Astrocyte of the hippocampus (primary cell): ENCODE data around the gene PLIN3.
A peak's percentile ranks its signal among the peaks of the same experiment; 100 is the strongest.
"Not testable (repeated sequence)": the region's sequence is repeated elsewhere in the genome, so short reads cannot be mapped to it uniquely, and the experiment has no call there.

ENCODE experiments used
- DNase-seq: peaks from one replicate; pipeline ENCODE4 v3.0.0; 2011; ENCODE audit warnings: low read depth, low spot score

PLIN3 gene

DNA sequence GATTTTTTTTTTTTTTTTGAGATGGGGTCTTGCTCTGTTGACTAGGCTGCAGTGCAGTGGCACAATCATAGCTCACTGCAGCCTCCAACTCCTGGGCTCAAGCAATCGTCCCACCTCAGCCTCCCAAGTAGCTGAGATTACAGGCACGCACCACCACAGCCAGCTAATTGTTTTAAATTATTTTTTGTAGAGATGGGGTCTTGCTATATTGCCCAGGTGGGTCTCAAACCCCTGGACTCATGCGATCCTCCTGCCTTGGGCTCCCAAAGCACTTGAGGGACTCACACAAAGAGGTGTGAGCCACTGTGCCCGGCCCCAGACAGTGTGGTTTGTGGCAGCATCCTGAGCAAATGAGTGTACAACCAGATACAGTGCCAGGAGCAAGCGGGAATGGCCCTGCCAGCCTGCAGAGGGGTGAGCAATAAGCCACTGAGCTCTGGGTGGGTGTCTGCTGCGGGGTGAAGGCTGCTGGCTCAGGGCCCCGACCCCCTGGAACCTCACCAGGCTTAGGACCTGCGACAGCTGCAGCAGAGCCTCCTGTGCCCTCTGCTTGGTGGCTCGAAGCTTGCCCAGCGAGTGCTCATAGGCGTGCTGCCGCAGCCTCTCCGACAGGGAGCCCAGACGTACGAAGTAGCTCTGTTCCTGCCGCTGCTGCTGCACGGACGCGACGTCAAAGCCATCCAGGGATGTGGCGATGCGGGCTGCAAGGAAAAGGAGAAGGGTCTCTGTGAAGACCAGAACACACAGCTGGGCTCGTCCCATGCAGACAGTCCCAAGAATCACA is 20.1 kb downstream of the PLIN3 start:
- DNase-seq = no peak

DNA sequence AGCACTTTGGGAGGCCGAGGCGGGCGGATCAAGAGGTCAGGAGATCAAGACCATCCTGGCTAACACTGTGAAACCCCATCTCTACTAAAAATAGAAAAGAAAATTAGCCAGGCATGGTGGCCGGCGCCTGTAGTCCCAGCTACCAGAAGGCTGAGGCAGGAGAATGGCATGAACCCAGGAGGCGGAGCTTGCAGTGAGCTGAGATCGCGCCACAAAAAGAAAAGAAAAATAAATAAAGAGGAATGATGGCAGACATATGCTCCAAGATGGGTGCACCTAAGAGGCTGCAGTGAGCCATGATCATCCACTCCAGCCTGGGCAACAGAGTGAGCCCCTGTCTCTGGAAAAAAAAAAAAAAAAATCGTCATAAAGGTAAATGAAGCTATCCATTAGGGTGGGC is 21.5 kb downstream of the PLIN3 start:
- DNase-seq = peak; percentile 29

DNA sequence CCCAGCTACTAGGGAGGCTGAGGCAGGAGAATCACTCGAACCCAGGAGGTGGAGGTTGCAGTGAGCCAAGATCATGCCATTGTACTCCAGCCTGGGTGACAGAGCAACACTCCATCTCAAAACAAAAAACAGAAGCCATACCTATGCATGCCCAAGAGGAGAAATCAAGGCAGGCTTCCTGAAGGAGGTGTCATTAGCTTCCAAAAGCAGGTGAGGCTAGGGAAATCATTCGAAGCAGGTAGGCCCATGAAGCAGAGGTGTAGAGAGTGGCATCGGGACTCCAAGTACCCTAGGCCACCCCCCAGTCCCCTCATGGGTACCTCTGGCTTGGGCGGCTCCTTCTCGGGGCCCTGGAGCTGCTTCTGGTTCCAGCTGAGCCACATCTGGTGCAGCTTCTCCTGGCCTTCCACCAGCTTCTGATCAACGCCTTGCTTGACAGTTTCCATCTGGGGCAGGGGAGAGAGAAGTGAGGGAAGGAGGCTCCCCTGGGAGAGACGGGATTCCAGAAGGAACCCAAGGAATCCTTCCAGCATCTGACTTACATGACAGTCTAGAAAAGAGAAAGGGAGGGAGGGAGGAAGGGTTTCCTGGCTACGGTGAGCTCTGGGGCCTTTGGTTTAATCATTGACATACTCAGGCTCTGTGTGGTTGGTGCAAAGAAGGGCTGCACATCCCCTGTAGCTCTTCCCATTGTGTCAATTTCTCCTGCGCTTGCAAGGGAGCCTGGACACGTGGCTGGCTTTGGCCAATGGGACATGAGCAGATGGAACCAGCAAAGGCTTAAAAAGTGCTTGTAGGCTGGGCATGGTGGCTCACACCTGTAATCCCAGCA is 22.9 kb downstream of the PLIN3 start:
- no peak for DNase-seq

DNA sequence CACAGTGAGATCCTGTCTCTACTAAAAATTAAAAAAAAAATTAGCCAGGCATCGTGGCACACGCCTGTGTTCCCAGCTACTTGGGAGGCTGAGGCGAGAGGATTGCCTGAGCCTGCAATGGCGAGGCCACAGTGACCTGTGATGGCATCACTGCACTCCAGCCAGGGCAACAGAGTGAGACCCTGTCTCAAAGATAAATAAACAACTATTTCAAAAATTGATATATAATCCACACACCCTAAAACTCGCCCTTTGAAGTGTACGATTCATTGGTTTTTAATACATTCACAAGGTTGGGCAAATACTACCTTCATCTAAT is 23.9 kb downstream of the PLIN3 start:
- DNase-seq = no peak

DNA sequence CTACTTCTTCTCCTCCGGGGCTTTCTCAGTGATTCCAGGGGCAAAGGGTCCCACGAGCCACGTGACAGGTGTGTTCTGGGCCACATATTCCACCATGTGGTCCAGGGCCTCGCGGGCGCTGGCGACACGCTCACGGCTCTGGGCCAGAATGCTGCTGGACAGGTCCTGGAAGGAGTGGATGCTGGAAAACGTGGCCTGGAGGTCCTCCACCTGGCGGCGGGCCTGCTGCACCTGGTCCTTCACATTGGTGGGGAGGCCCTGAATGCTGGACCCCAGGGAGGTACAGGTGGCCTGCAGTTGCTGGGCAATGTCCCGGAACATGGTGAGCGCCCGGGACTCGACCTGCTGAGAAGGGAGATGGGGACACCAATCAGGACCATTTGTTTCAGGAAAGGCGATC is 28.3 kb downstream of the PLIN3 start:
- DNase-seq = no peak

DNA sequence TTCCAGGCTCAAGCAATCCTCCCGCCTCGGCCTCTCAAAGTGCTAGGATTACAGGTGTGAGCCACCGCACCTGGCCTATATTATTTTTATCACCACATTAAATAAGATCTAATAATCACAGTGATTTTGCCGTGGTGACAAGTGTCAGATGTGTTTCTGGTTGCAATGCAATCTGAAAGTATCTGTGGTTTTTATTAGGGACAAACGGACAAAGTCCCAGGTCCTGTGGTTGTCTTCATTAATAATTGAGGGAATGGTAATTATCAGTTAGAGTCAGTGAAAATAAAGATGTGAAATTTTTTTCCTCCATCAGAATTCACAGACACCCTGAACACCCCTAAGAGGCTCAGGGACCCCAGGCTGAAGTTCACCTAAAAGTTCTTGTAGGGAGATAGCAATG is 34.7 kb downstream of the PLIN3 start:
- no peak for DNase-seq

DNA sequence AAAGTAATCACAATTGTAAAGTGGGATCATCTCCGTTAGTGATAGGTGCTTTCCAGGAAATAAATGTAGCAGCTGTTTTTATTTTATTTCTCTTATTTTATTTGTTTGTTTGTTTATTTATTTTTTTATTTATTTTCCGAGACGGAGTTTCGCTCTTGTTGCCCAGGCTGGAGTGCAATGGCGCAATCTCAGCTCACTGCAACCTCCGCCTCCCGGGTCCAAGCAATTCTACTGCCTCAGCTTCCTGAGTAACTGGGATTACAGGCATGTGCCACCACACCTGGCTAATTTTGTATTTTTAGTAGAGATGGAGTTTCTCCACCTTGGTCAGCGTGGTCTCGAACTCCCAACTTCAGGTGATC is 35.5 kb downstream of the PLIN3 start:
- DNase-seq = not testable (repeated sequence)

DNA sequence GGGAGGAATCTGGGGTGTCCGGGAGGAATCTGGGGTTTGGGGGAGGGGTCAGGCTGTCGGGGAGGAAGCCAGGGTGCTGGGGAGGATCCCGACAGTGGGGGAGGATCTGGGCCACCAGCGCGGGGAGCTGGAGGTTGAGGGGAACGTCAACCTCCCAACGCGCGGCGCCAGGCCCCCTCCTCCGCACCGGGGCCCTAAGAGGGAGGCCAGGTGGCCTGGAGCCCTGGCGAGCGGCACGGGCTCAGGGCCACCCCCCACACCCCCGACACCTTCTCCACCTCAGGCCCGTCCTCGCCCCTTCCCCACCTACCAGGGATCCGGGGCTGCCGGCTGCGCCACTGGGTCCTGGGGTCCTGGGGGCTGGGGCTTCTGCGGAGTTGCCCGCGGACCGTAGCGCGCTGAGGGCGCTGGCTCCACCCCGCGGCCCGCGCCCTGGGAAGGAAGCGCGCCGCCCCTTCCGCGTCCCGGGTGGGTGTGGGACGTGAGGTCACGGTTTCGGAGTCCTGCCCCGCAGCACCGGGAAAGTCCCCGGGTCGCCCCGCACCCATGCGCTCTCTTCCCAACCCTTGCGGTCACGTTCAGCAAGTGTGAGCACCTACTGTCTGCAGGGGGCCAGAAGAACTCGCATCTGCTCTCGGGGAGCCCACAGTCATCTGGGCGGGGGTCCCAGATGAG is 36.0 kb downstream of the PLIN3 start, which contains the start of gene TICAM1:
TICAM1 (minus strand) TSS at position 409 of the 675 bp plus-strand sequence. CDS start 13,335 bp downstream, outside the sequence.
- DNase-seq = peak; percentile 79

DNA sequence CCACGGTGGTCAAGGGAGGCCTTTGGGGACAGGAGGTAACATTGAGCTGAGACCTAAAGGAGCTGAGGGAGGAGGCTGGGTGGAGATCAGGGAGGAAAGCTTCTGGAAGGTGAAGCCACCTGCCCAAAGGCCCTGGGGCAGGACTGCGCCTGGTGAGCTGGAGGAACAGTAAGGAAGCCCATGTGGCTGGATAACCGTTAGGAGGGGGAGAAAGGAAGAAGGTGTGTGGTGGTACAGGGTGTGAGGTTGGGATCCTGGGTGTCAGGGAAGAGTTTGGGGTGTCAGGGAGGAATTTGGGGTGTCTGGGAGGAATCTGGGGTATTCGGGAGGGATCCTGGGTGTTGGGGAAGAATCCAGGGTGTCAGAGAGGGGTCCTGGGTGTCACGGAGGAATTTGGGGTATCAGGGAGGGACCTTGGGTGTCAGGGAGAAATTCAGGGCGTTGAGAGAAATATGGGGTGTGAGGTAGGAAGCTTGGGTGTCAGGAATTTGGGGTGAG is 36.6 kb downstream of the PLIN3 start:
- no peak for DNase-seq

DNA sequence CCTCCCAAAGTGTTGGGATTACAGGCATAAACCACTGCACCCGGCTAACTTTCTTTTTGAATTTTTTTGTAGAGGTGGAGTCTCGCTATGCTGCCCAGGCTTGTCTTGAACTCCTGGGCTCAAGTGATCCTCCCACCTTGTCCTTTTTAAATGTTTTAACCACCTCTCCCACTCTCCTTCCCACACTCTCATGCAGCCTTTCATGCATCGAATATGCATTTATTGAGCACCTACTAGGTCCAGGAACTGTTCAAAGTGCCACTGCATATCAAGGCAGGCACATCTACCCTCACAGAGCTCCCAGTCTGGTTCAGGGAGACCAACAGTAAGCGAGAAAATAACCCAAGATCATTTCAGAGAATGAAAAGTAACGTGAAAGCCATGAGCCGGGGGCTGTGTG is 37.1 kb downstream of the PLIN3 start:
- no peak for DNase-seq

DNA sequence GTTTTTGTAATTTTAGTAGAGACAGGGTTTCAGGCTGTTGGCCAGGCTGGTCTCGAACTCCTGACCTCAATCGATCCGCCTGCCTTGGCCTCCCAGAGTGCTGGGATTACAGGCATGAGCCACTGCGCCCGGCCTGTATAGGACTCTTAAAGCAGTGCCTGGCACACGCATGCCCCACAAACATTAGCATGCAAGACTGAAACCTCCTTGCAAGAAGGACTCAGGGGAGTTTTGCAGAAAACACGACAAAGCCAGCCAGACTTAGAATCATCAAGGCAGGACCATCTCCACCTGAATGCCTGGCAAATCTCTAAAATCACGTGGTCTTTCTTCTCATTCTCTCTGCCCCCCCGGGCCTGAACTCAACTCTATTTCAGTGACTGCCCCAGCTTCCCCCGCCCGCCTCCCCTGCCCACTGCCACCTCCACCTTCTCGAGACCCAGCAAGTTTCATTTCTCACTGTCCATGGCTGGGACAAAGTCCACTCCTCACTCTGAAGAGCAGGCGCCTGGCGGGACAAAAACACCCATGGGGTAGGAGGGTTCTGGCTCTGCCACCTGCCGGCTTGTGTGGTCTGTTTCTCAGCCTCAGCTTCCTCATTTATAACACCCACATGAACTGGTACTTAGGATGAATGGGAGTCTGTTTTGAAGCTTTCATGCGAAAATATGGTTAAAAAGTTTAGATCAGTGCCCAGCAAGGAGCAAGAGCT is 38.3 kb downstream of the PLIN3 start:
- no peak for DNase-seq

DNA sequence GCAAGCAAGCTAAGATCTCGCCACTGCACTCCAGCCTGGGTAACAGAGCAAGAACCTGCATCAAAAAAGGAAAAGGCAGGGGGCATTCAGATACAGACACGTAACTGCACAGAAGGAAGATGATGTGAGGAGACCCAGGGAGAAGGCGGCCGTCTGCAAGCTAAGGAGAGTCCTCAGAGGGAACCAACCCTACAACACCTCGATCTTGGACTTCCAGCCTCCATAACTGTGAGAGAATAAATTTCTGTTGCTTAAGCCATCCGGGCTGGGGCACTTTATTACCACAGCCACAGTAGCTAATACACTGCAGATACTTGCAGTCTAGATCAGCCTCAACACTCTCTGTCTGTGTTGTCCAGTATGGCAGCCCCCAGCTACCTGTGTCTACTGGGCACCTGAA is 43.9 kb downstream of the PLIN3 start:
- no peak for DNase-seq

DNA sequence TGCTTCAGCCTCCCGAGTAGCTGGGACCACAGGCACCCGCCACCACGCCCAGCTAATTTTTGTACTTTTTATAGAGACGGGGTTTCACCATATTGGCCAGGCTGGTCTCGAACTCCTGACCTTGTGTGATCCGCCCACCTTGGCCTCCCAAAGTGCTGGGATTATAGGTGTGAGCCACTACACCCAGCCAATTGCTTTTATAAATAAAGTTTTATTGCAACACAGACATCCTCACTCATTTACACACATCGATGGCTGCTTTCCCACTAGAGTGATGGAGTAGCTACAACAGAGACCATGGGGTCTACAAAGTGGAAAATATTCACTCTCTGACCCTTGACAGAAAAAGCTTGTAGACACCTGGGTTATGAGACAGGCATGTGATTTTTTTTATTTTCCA is 45.1 kb downstream of the PLIN3 start:
- DNase-seq = not testable (repeated sequence)

DNA sequence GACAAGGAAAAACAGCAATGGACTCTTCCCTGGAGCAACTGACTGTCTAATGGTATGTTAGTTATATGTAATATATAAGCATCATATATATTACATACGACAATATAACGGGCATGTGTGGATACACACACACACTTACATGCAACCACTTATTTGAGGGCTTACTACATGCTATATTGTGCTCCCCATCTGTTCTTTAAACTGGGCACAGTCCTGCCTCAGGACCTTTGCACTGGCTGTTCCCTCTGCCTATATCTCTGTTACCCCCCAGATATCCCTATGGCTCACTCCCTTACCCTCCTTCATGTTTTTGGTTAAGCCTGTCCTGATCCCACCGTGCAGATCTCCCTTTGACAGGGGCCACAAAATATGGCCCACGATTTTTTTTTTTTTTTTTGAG is 46.2 kb downstream of the PLIN3 start:
- no peak for DNase-seq

DNA sequence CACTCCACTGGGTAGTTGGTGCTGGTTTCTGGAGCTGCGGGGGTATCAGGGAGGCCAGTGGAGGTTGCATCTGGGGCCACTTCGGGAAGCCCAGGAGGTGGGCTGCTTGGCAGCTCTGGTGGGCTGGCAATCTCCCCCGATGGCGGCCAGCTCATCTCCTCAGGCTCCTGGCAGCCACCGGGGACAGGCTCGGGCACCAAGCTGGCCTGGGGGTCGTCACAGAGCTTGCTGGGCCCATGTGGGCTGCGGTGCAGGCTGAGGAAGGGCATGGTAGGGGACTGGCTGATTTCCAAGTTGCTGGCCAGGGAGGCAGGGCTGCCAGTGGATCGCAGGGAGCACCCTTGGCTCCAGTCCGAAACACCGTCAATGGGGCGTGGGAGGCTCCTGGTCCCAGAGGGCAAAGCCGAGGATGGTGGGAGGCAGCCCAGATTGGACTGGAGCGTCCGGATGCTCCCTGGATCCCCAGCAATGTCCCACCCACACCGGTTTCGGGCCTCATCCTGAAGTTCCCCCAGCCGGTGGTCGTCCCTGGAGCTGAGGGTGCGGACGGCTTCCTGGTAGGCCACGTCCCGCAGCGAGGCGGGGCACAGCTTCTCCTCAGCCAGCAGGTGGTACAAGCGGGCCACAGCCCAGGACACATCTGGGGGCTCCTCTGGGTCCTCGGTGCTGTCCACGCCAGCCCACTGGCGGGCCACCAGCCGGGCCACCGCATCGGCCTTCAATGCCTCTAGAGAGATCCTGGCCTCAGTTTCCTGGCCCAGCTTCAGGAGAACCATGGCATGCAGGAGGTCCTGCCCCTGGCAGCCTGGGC is 49.8 kb downstream of the PLIN3 start:
- no peak for DNase-seq

DNA sequence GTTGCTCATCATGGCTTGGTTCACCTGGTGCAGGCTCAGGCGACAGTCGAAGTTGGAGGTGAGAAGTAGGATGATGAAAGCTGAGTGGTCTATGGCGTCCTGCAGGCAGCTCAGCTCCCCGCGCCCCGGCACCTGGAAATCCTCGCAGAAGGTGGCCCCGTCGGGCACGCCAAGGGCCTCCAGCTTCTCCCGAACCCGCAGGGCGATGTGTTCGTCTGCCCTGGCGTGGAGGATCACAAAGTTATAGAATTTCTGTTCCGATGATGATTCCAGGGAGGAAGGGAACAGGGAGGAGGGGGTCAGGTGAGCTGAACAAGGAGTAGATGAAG is 50.6 kb downstream of the PLIN3 start:
- no peak for DNase-seq

DNA sequence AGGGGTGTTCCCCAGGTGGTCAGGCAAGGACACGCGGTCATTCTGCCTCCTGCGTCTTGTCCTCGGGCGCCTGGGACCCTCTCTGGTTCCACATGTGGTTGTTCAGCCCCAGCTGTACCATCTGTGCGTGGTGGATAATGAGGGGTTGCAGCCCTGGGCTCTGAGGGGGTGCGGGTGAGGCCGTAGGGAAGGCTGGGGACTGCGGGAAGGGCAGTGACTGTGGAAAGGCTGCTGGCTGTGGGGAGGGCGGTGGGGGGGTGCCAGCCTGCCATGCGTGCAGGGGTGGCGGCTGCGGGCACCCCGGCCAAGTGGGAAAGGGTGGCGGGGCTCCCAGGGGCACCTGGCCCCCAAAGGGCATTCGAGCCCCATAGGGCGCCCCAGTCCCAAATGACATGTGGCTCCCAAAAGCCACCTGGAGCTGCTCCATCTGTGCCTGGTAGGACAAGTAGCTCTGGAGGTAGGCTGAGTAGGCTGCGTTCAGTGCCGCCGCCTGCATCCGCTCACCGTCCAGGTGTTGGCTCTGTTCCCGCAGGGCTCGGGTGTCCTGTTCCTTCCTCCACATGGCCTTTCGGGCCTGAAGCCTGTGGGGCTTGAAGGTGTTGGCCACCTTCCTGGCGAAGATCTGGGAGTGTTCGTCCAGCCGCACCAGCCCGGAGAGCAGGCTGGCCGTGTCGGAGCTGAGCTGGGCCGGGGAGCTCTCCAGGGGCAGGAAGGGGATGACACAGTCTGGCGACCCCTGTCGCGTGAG is 51.1 kb downstream of the PLIN3 start:
- no peak for DNase-seq

DNA sequence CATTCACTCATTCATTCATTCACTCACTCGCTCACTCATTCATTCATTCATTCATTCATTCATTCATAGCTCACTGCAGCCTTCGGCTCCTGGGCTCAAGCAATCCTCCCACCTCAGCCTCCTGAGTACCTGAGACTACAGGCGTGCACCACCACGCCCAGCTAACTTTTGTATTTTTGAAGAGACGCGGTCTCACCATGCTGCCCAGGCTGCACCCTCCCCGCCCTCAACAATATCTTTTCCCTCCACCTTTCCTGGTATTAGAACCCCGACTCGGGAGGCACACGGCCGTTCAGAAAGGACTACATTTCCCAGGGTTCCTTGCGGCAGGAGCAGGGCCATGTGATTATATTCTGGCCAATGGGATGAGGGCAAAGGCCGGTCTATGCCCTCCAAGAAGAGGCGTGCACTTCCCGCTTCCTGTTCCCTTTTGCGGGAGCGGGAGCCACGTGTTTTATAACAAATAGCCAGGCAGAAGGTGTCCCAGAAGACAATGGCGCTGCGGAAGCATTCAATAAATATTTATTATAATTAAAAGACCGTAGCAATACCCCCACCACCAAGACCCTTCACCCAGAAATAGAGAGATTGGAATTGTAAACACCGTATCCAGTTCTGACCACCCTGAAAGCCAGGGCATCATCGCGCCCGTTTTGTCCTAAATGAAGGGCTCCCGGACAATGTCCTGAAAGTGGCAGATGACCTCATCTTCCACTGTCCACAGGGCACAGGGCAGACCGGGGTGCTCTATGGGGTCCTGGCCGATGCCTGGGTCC is 51.9 kb downstream of the PLIN3 start:
- DNase-seq = peak; percentile 94

DNA sequence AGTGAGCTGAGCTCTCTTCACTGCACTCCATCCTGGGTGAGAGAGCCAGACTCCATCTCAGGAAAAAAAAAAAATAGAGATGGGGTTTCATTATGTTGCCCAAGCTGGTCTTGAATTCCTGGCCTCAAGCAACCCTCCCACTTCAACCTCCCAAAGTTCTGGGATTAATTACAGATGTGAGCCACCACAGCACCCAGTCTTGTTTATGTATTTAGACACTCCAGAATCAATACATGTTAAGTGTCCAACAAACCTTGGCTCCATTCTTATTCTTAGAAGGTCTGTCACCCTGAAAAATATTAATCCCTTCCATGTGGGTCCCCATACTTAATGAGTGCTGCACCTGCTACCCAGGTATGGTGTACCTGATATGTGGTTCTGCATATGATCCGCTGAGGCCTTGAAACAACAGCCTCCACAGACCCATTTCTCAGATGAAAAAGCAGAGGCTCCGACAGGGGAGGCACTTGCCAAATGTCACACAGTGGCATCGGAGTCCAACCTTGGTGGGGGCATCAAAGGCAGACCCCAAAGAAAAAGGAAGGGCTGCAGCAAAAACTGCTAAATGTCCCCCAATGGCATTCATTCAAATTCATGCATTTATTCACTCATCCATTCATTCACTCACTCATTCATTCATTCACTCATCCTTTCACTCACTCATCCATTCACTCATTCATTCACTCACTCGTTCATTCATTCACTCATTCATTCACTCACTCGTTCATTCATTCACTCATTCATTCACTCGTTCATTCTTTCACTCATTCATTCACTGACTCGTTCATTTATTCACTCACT is 52.6 kb downstream of the PLIN3 start:
- no peak for DNase-seq
